Measurements from ENCODE around the gene TIMP3. TPM values are rescaled to one million over a fixed set of nuclear protein-coding genes. Genes with fewer than 3 reads are reported as not detected.

The TIMP3 gene
- total and polyA plus RNA-seq, 2 donors (not counting 1 experiment from before 2014, with no cell fraction given), result 242 to 375 TPM

- H3K9me3 ChIP-seq (ENCODE audit: control insufficient read depth, insufficient read depth, low read depth, low read length), result no peaks in the 10 kb centered on the region
- H4K20me1 ChIP-seq (ENCODE audit: control insufficient read depth, extremely low read depth, insufficient read depth, low read length), result no peaks in the 10 kb centered on the region
- no peak overlapping the region for H3K4me2 ChIP-seq (ENCODE audit: extremely low read depth, insufficient read depth, low read length)
- H3K27ac ChIP-seq (ENCODE audit: insufficient read depth, low read length), result no peak overlapping the region
- H3K36me3 ChIP-seq (ENCODE audit: control insufficient read depth, insufficient read depth, low read length), result peaks cover 11% of the 10 kb centered on the region
- no peak overlapping the region for H2AFZ ChIP-seq (ENCODE audit: low read length)
- H3K4me1 ChIP-seq (ENCODE audit: control insufficient read depth, extremely low read depth, insufficient read depth, low read length), result no peaks in the 10 kb centered on the region
- DNase-seq (ENCODE audit: low read depth in 2 of 2), result peak in 1 of 2 donors; percentile 47
- H3K9ac ChIP-seq (ENCODE audit: insufficient read depth, low read length), result no peak overlapping the region
- H3K4me3 ChIP-seq (replicated peaks in 1 of 4; ENCODE audit: control extremely low read depth in 1 of 4, insufficient read depth in 1 of 4, low read depth in 3 of 4, low read length in 4 of 4), result no peak overlapping the region
- H3K79me2 ChIP-seq (ENCODE audit: control insufficient read depth, insufficient read depth, low read length), result no peaks in the 10 kb centered on the region
- TF ChIP-seq CTCF (conservative IDR thresholded peaks at IDR 0.05 in 1 of 2, IDR thresholded peaks at IDR 0.05 in 1 of 2; ENCODE audit: low read depth in 1 of 2, low read length in 2 of 2) (no peak), EZH2 (IDR thresholded peaks at IDR 0.05; ENCODE audit: low read length, missing control alignments) (no peak)
- H3K27me3 ChIP-seq (ENCODE audit: control insufficient read depth, insufficient read depth, low read length), result no peaks in the 10 kb centered on the region
Measured at GRCh38 chr22:32862936-32863661, 61.6 kb downstream of the TIMP3 start.

- peak in 1 of 2 donors; percentile 42 for DNase-seq (ENCODE audit: low read depth in 2 of 2)
- Histone ChIP-seq H3K4me1 (ENCODE audit: control insufficient read depth, extremely low read depth, insufficient read depth, low read length) (no peaks in the 10 kb centered on the region), H3K4me3 (replicated peaks in 1 of 4; ENCODE audit: control extremely low read depth in 1 of 4, insufficient read depth in 1 of 4, low read depth in 3 of 4, low read length in 4 of 4) (no peak overlapping the region), H3K4me2 (ENCODE audit: extremely low read depth, insufficient read depth, low read length) (no peak overlapping the region), H3K27me3 (ENCODE audit: control insufficient read depth, insufficient read depth, low read length) (no peaks in the 10 kb centered on the region), H3K79me2 (ENCODE audit: control insufficient read depth, insufficient read depth, low read length) (no peaks in the 10 kb centered on the region), H3K9ac (ENCODE audit: insufficient read depth, low read length) (no peak overlapping the region), H3K9me3 (ENCODE audit: control insufficient read depth, insufficient read depth, low read depth, low read length) (no peaks in the 10 kb centered on the region), H3K36me3 (ENCODE audit: control insufficient read depth, insufficient read depth, low read length) (peaks cover 3% of the 10 kb centered on the region), H4K20me1 (ENCODE audit: control insufficient read depth, extremely low read depth, insufficient read depth, low read length) (no peaks in the 10 kb centered on the region), H2AFZ (ENCODE audit: low read length) (no peak overlapping the region), H3K27ac (ENCODE audit: insufficient read depth, low read length) (no peak overlapping the region)
- TF ChIP-seq EZH2 (IDR thresholded peaks at IDR 0.05; ENCODE audit: low read length, missing control alignments), result no peak
- no peak for TF ChIP-seq CTCF (conservative IDR thresholded peaks at IDR 0.05 in 1 of 2, IDR thresholded peaks at IDR 0.05 in 1 of 2; ENCODE audit: low read depth in 1 of 2, low read length in 2 of 2)
Measured at GRCh38 chr22:32864041-32864440, 62.5 kb downstream of the TIMP3 start.

- Histone ChIP-seq H3K79me2 (ENCODE audit: control insufficient read depth, insufficient read depth, low read length) (no peaks in the 10 kb centered on the region), H3K27ac (ENCODE audit: insufficient read depth, low read length) (no peak overlapping the region), H3K4me2 (ENCODE audit: extremely low read depth, insufficient read depth, low read length) (no peak overlapping the region), H3K4me1 (ENCODE audit: control insufficient read depth, extremely low read depth, insufficient read depth, low read length) (no peaks in the 10 kb centered on the region), H2AFZ (ENCODE audit: low read length) (no peak overlapping the region), H3K9me3 (ENCODE audit: control insufficient read depth, insufficient read depth, low read depth, low read length) (no peaks in the 10 kb centered on the region), H3K9ac (ENCODE audit: insufficient read depth, low read length) (no peak overlapping the region), H4K20me1 (ENCODE audit: control insufficient read depth, extremely low read depth, insufficient read depth, low read length) (no peaks in the 10 kb centered on the region), H3K36me3 (ENCODE audit: control insufficient read depth, insufficient read depth, low read length) (no peaks in the 10 kb centered on the region), H3K4me3 (replicated peaks in 1 of 4; ENCODE audit: control extremely low read depth in 1 of 4, insufficient read depth in 1 of 4, low read depth in 3 of 4, low read length in 4 of 4) (no peak overlapping the region), H3K27me3 (ENCODE audit: control insufficient read depth, insufficient read depth, low read length) (no peaks in the 10 kb centered on the region)
- DNase-seq (ENCODE audit: low read depth in 2 of 2), result peak in 1 of 2 donors; percentile 32
- TF ChIP-seq CTCF (conservative IDR thresholded peaks at IDR 0.05 in 1 of 2, IDR thresholded peaks at IDR 0.05 in 1 of 2; ENCODE audit: low read depth in 1 of 2, low read length in 2 of 2) (no peak), EZH2 (IDR thresholded peaks at IDR 0.05; ENCODE audit: low read length, missing control alignments) (no peak)
Measured at GRCh38 chr22:32864596-32864995, 63.1 kb downstream of the TIMP3 start.
